ENCODE measurements around the gene ISCA2.

Gene ISCA2

GRCh38 chr14:74506411-74506851 is 12.9 kb downstream of the ISCA2 start:
- H3K27ac ChIP-seq (ENCODE audit: low read depth, low read length, poor library complexity, severe bottlenecking) = no peak overlapping the region
- TF ChIP-seq CTCF (IDR thresholded peaks at IDR 0.05; ENCODE audit: low read length) (no peak), EZH2 (IDR thresholded peaks at IDR 0.05; ENCODE audit: borderline replicate concordance, low read length) (no peak)
- no peaks in the 10 kb centered on the region for H3K36me3 ChIP-seq (ENCODE audit: insufficient read depth, low read length)
- H3K9me3 ChIP-seq (ENCODE audit: low read length) = no peaks in the 10 kb centered on the region
- H3F3A ChIP-seq (ENCODE audit: insufficient read depth, low read length) = no peaks in the 10 kb centered on the region
- H3K4me1 ChIP-seq (ENCODE audit: insufficient read depth, low read length, severe bottlenecking) = no peaks in the 10 kb centered on the region
- H3K4me3 ChIP-seq (ENCODE audit: low read depth, low read length, poor library complexity, severe bottlenecking) = no peak overlapping the region
- H3K4me2 ChIP-seq (ENCODE audit: low read length) = no peak overlapping the region
- H4K20me1 ChIP-seq (ENCODE audit: insufficient read depth, low read length) = no peaks in the 10 kb centered on the region
- H3K27me3 ChIP-seq (ENCODE audit: insufficient read depth, low read length) = no peaks in the 10 kb centered on the region
- H3K9ac ChIP-seq (ENCODE audit: low read length) = no peak overlapping the region
- no peak overlapping the region for H2AFZ ChIP-seq (ENCODE audit: low read length)
- no peaks in the 10 kb centered on the region for H3K79me2 ChIP-seq (ENCODE audit: insufficient read depth, low read length)
- no peaks in the 10 kb centered on the region for H3K9me2 ChIP-seq (ENCODE audit: low read depth, low read length)

- no peak overlapping the region for H3K4me2 ChIP-seq (ENCODE audit: low read length)
- no peaks in the 10 kb centered on the region for H3F3A ChIP-seq (ENCODE audit: insufficient read depth, low read length)
- no peak overlapping the region for H2AFZ ChIP-seq (ENCODE audit: low read length)
- no peaks in the 10 kb centered on the region for H3K79me2 ChIP-seq (ENCODE audit: insufficient read depth, low read length)
- H3K27ac ChIP-seq (ENCODE audit: low read depth, low read length, poor library complexity, severe bottlenecking) = no peak overlapping the region
- H3K9ac ChIP-seq (ENCODE audit: low read length) = no peak overlapping the region
- no peak for TF ChIP-seq CTCF (IDR thresholded peaks at IDR 0.05; ENCODE audit: low read length)
- no peak for TF ChIP-seq EZH2 (IDR thresholded peaks at IDR 0.05; ENCODE audit: borderline replicate concordance, low read length)
- no peaks in the 10 kb centered on the region for H3K9me3 ChIP-seq (ENCODE audit: low read length)
- H3K9me2 ChIP-seq (ENCODE audit: low read depth, low read length) = no peaks in the 10 kb centered on the region
- H3K4me3 ChIP-seq (ENCODE audit: low read depth, low read length, poor library complexity, severe bottlenecking) = no peak overlapping the region
- no peaks in the 10 kb centered on the region for H3K36me3 ChIP-seq (ENCODE audit: insufficient read depth, low read length)
- H3K27me3 ChIP-seq (ENCODE audit: insufficient read depth, low read length) = no peaks in the 10 kb centered on the region
- H3K4me1 ChIP-seq (ENCODE audit: insufficient read depth, low read length, severe bottlenecking) = no peaks in the 10 kb centered on the region
- no peaks in the 10 kb centered on the region for H4K20me1 ChIP-seq (ENCODE audit: insufficient read depth, low read length)
Measured at GRCh38 chr14:74507085-74507484, 13.5 kb downstream of the ISCA2 start.

GRCh38 chr14:74507840-74508239 is 14.3 kb downstream of the ISCA2 start:
- Histone ChIP-seq H3K9me3 (ENCODE audit: low read length) (no peaks in the 10 kb centered on the region), H3K9ac (ENCODE audit: low read length) (no peak overlapping the region), H3K4me3 (ENCODE audit: low read depth, low read length, poor library complexity, severe bottlenecking) (no peak overlapping the region), H3K4me2 (ENCODE audit: low read length) (no peak overlapping the region), H4K20me1 (ENCODE audit: insufficient read depth, low read length) (no peaks in the 10 kb centered on the region), H3K36me3 (ENCODE audit: insufficient read depth, low read length) (no peaks in the 10 kb centered on the region), H2AFZ (ENCODE audit: low read length) (no peak overlapping the region), H3K4me1 (ENCODE audit: insufficient read depth, low read length, severe bottlenecking) (no peaks in the 10 kb centered on the region), H3K27ac (ENCODE audit: low read depth, low read length, poor library complexity, severe bottlenecking) (no peak overlapping the region), H3F3A (ENCODE audit: insufficient read depth, low read length) (no peaks in the 10 kb centered on the region), H3K9me2 (ENCODE audit: low read depth, low read length) (no peaks in the 10 kb centered on the region), H3K79me2 (ENCODE audit: insufficient read depth, low read length) (no peaks in the 10 kb centered on the region), H3K27me3 (ENCODE audit: insufficient read depth, low read length) (no peaks in the 10 kb centered on the region)
- no peak for TF ChIP-seq CTCF (IDR thresholded peaks at IDR 0.05; ENCODE audit: low read length)
- no peak for TF ChIP-seq EZH2 (IDR thresholded peaks at IDR 0.05; ENCODE audit: borderline replicate concordance, low read length)
